ENCODE results near the gene TPD52L1. TPM values are rescaled to one million over a fixed set of nuclear protein-coding genes. Genes with fewer than 3 reads are reported as not detected.

Gene TPD52L1
- total RNA-seq, 1 experiment from 2014 or later = 50.6 TPM

DNA sequence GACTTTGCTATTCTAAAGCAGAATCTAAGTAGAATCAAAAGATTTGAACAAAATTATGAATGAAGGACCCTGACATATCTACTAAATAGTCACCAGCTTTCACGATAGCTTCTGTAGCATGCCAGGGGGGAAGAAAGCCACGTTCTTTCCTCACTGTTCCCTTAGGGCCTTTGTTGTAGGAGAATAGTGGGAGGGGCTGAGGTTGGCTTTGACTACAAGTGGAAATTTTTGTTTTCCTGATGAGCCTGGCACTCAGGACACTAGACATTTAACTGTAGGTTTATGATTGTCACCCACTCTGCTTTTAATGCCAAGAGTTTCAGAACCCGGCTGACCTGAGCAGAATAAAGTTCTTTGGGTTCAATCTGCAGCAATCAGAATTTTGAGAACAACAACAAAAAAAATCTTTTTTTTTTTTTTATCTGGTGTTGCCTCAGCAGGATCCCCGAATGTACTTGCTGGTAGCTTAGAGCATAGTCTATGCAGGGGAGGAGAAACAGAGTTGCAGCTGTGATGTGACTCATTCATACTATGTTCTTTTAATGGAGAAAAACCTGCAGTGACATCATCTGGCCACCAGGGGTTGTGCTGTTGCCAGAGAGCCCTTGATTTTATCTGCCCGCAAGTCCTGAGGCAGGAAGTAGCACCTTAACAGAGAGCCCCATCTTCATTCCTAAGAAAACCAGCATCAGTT, 38.5 kb downstream of the TPD52L1 start:
- intact Hi-C loops (cut with micrococcal nuclease; ENCODE audit: unreplicated experiment) = loop anchor here (5.0 to 10.0 kb wide), 3 partner anchors 35 to 113 kb away; partner anchors contain the start of gene HDDC2
- H3K9me3 Mint-ChIP-seq (ENCODE audit: low read depth, unreplicated experiment) = no peaks in the 10 kb centered on the region
- H3K4me1 Mint-ChIP-seq (ENCODE audit: low read depth, unreplicated experiment) = peaks cover 22% of the 10 kb centered on the region
- CTCF ChIA-PET = interaction anchor here (1.1 to 1.7 kb wide), 2 partner anchors 10 to 38 kb away, joined by 3 to 7 read pairs; partner anchors contain the start of gene TPD52L1
- TF ChIP-seq, protein P1, sequence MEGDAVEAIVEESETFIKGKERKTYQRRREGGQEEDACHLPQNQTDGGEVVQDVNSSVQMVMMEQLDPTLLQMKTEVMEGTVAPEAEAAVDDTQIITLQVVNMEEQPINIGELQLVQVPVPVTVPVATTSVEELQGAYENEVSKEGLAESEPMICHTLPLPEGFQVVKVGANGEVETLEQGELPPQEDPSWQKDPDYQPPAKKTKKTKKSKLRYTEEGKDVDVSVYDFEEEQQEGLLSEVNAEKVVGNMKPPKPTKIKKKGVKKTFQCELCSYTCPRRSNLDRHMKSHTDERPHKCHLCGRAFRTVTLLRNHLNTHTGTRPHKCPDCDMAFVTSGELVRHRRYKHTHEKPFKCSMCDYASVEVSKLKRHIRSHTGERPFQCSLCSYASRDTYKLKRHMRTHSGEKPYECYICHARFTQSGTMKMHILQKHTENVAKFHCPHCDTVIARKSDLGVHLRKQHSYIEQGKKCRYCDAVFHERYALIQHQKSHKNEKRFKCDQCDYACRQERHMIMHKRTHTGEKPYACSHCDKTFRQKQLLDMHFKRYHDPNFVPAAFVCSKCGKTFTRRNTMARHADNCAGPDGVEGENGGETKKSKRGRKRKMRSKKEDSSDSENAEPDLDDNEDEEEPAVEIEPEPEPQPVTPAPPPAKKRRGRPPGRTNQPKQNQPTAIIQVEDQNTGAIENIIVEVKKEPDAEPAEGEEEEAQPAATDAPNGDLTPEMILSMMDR (IDR thresholded peaks at IDR 0.05; ENCODE audit: unreplicated experiment) = peak; percentile 49
- BruUV-seq (replicated peaks) = no TSS peak
- no peak overlapping the region for H3K4me3 Mint-ChIP-seq (ENCODE audit: low read depth, unreplicated experiment)
- H3K27me3 Mint-ChIP-seq (ENCODE audit: unreplicated experiment) = no peaks in the 10 kb centered on the region
- no peak overlapping the region for H3K27ac Mint-ChIP-seq (ENCODE audit: unreplicated experiment)
- DNase-seq = peak; percentile 57
- no peaks in the 10 kb centered on the region for H3K36me3 Mint-ChIP-seq (ENCODE audit: insufficient read depth, unreplicated experiment)

DNA sequence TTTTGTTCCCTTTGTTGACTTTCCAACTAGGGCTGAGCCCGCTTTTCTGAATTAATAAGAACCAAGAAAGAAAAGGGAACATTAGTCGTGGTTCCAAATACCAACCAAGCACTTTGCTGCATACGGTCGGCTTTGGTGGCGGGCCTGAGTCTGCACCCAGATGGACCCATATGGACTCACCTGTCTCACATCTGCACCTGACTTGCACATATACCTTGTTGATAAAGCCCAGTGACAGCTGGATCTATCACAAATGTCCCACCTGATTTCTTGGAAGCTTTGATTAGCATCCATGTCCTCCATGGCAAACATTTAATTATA, 39.0 kb downstream of the TPD52L1 start:
- Mint-ChIP-seq H3K9me3 (ENCODE audit: low read depth, unreplicated experiment) (no peaks in the 10 kb centered on the region), H3K27ac (ENCODE audit: unreplicated experiment) (no peak overlapping the region), H3K27me3 (ENCODE audit: unreplicated experiment) (no peaks in the 10 kb centered on the region), H3K36me3 (ENCODE audit: insufficient read depth, unreplicated experiment) (no peaks in the 10 kb centered on the region), H3K4me1 (ENCODE audit: low read depth, unreplicated experiment) (peaks cover 27% of the 10 kb centered on the region), H3K4me3 (ENCODE audit: low read depth, unreplicated experiment) (no peak overlapping the region)
- TF ChIP-seq, protein P1 (IDR thresholded peaks at IDR 0.05; ENCODE audit: unreplicated experiment) = peak; percentile 9
- CTCF ChIA-PET = interaction anchor here (1.1 to 1.7 kb wide), 2 partner anchors 10 to 39 kb away, joined by 3 to 7 read pairs; partner anchors contain the start of gene TPD52L1
- DNase-seq = no peak
- no TSS peak for BruUV-seq (replicated peaks)
- intact Hi-C loops (cut with micrococcal nuclease; ENCODE audit: unreplicated experiment) = loop anchor here (5.0 to 10.0 kb wide), 3 partner anchors 35 to 112 kb away; partner anchors contain the start of gene HDDC2

- BruUV-seq (replicated peaks) = no TSS peak
- Mint-ChIP-seq H3K27me3 (ENCODE audit: unreplicated experiment) (no peaks in the 10 kb centered on the region), H3K36me3 (ENCODE audit: insufficient read depth, unreplicated experiment) (no peaks in the 10 kb centered on the region), H3K9me3 (ENCODE audit: low read depth, unreplicated experiment) (no peaks in the 10 kb centered on the region), H3K27ac (ENCODE audit: unreplicated experiment) (no peak overlapping the region), H3K4me1 (ENCODE audit: low read depth, unreplicated experiment) (peaks cover 33% of the 10 kb centered on the region), H3K4me3 (ENCODE audit: low read depth, unreplicated experiment) (no peak overlapping the region)
- DNase-seq = no peak
- CTCF ChIA-PET = interaction anchor here (0.6 to 1.7 kb wide), 4 partner anchors 9 to 834 kb away, joined by 4 to 7 read pairs (median 4); partner anchors contain the start of gene TPD52L1
- intact Hi-C loops (cut with micrococcal nuclease; ENCODE audit: unreplicated experiment) = loop anchor here (5.0 to 10.0 kb wide), 3 partner anchors 36 to 112 kb away; partner anchors contain the start of gene HDDC2
- TF ChIP-seq, protein P1 (IDR thresholded peaks at IDR 0.05; ENCODE audit: unreplicated experiment) = no peak
Measured at GRCh38 chr6:125193208-125193607, 39.6 kb downstream of the TPD52L1 start.

DNA sequence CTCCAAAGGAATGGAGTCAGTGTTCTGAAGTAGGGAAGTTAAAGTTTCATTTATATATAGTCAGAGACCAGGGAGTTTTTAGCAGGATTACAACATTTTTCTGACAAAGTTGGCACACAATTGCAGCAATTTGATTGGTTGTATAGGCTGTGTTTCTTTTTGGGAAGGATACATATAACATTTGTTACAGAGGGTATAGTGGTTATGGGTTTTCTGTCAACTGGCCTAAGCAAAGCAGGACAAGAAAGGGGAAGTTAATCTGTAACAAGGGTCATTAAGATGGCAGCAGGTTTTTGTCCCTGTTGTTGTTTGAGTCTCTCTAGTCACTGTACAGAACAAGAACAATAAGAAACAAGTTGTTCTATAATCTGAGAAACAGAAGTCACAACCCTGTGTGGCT, 41.4 kb downstream of the TPD52L1 start:
- CTCF ChIA-PET = no interaction called here
- intact Hi-C loops (cut with micrococcal nuclease; ENCODE audit: unreplicated experiment) = loop anchor here (5.0 to 10.0 kb wide), 4 partner anchors 37 to 110 kb away; partner anchors contain the start of gene HDDC2
- H3K36me3 Mint-ChIP-seq (ENCODE audit: insufficient read depth, unreplicated experiment) = no peaks in the 10 kb centered on the region
- DNase-seq = no peak
- no peaks in the 10 kb centered on the region for H3K27me3 Mint-ChIP-seq (ENCODE audit: unreplicated experiment)
- no TSS peak for BruUV-seq (replicated peaks)
- no peak overlapping the region for H3K4me3 Mint-ChIP-seq (ENCODE audit: low read depth, unreplicated experiment)
- peaks cover 33% of the 10 kb centered on the region for H3K4me1 Mint-ChIP-seq (ENCODE audit: low read depth, unreplicated experiment)
- TF ChIP-seq, protein P1 (IDR thresholded peaks at IDR 0.05; ENCODE audit: unreplicated experiment) = no peak
- H3K9me3 Mint-ChIP-seq (ENCODE audit: low read depth, unreplicated experiment) = no peaks in the 10 kb centered on the region
- H3K27ac Mint-ChIP-seq (ENCODE audit: unreplicated experiment) = no peak overlapping the region
